Lung microvascular endothelial cell (primary cell): ENCODE measurements around the gene AP3M1. TPM values are rescaled to one million over a fixed set of nuclear protein-coding genes. Genes with fewer than 3 reads are reported as not detected.
"Not testable (repeated sequence)": the region's sequence is repeated elsewhere in the genome, so short reads cannot be mapped to it uniquely, and the experiment has no call there.

Source experiments
- DNase-seq, 2 donors: peaks; one replicate each; pipeline versions ENCODE4 v3.0.0 to v3.0.0-alpha.2; 2010; ENCODE audit warnings: low read depth in 2 of 2
- total RNA-seq: library from RNA; depleted of rRNA; stranded (reverse); fragments of >200 nt; gene quantifications from 2 replicates; pipeline ENCODE4 v1.2.1, GENCODE V29; 2014

Gene AP3M1
- 22.8 and 23.1 TPM in 2 replicates for total RNA-seq

- no peak for DNase-seq
Measured at GRCh38 chr10:74150204-74150989, at the start of gene AP3M1. AP3M1 (minus strand) TSS chr10:74150828; CDS start chr10:74138379, 12,449 bp downstream.

- DNase-seq: no peak
Measured at GRCh38 chr10:74199315-74199714, 48.7 kb upstream of the AP3M1 start.

- DNase-seq: no peak
Measured at GRCh38 chr10:74194999-74195398, 44.4 kb upstream of the AP3M1 start.

GRCh38 chr10:74194545-74194944 is 43.9 kb upstream of the AP3M1 start:
- no peak for DNase-seq

GRCh38 chr10:74190494-74190893 is 39.9 kb upstream of the AP3M1 start:
- peak in 1 of 2 donors; percentile 12 for DNase-seq

- DNase-seq: peak; percentile 40 to 66
Measured at GRCh38 chr10:74189999-74190421, 39.4 kb upstream of the AP3M1 start.

- not testable (repeated sequence) for DNase-seq
Measured at GRCh38 chr10:74188617-74189016, 38.0 kb upstream of the AP3M1 start.

GRCh38 chr10:74187237-74187636 is 36.6 kb upstream of the AP3M1 start:
- no peak for DNase-seq

GRCh38 chr10:74186678-74187077 is 36.0 kb upstream of the AP3M1 start:
- peak in 1 of 2 donors; percentile 36 for DNase-seq

GRCh38 chr10:74179111-74179710 is 28.6 kb upstream of the AP3M1 start:
- DNase-seq: no peak

- DNase-seq: no peak
Measured at GRCh38 chr10:74178042-74178791, 27.6 kb upstream of the AP3M1 start.

GRCh38 chr10:74177140-74177677 is 26.6 kb upstream of the AP3M1 start:
- DNase-seq: peak; percentile 48

GRCh38 chr10:74176380-74177139 is 25.9 kb upstream of the AP3M1 start:
- DNase-seq: peak; percentile 95

- no peak for DNase-seq
Measured at GRCh38 chr10:74175510-74176379, 25.1 kb upstream of the AP3M1 start.

- DNase-seq: no peak
Measured at GRCh38 chr10:74174521-74174920, 23.9 kb upstream of the AP3M1 start.

- no peak for DNase-seq
Measured at GRCh38 chr10:74171625-74172024, 21.0 kb upstream of the AP3M1 start.

- no peak for DNase-seq
Measured at GRCh38 chr10:74167443-74167842, 16.8 kb upstream of the AP3M1 start.

- DNase-seq: peak in 1 of 2 donors; percentile 64
Measured at GRCh38 chr10:74165530-74165901, 14.9 kb upstream of the AP3M1 start.

GRCh38 chr10:74164716-74165529 is 14.3 kb upstream of the AP3M1 start:
- no peak for DNase-seq
